ENCODE data around the gene SH3GLB2.
"Not testable (repeated sequence)": the region's sequence is repeated elsewhere in the genome, so short reads cannot be mapped to it uniquely, and the experiment has no call there.

The SH3GLB2 gene

DNA sequence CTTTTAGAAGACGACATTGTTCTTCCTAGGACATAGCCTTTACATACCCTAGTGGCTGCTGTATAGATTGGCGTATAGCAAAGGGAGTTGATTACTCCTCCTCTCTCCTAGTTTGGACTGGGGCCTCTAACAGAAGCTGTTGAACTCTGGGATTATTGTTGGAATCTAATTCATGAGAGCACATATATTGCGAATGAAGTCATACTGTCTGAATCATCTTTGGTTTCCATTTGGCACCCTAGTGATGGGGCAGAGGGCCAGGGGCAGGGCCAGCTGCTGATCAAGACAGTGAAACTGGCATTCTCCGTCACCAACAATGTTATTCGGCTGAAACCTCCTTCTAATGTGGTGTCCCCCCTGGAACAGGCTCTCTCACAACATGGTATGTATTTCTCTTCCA lies 40.3 kb downstream of the SH3GLB2 start:
- DNase-seq: no peak

DNA sequence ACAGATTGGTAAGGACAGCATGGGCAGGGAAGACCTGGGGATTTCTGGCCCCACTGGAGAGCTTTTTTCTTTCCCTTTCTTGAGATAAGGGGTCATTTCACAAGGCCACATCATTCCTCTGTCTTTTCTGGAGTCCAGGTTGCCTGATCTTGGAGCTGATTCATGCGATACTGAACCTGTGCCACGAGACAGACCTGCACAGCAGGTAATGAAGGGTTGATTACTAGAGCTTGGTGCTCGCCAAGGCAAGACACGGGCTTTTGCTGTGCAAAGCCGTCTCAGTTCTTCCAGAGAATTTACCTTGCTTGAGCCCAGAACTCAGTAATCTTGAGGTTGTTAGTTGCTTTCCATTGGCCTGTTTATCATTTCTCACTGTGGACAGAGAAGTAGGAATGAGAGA lies 41.5 kb downstream of the SH3GLB2 start:
- DNase-seq: no peak

DNA sequence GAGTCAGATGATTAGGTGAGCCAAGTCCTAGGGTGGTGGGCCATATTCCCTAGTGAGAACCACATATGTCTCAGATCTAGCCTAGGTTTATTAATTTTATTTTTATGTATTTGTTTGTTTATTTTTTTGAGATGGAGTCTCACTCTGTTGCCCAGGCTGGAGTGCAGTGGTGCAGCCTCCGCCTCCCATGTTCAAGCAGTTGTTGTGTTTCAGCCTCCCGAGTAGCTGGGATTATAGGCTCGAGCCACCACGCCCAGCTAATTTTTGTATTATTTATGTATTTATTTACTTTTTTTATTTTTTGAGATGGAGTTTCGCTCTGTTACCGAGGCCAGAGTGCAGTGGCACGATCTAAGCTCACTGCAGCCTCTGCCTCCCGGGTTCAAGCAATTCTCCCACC lies 44.6 kb downstream of the SH3GLB2 start:
- DNase-seq: no peak

DNA sequence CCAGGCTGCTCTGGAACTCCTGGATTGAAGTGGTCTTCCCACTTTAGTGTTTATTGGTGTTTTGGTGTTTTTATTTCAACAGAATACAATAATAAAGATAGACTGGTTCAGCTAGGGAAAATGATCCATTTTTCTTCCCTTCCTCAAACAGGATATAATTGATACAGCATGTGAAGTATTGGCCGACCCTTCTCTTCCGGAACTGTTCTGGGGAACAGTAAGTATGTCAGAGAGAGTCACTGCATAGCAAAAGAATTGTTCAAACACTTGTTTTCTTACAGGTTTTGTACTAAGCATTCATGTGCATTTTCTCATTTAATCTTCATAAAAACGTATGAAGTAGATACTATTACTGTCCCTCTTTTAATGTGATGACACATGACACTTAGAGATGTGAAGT lies 49.0 kb downstream of the SH3GLB2 start:
- no peak for DNase-seq

DNA sequence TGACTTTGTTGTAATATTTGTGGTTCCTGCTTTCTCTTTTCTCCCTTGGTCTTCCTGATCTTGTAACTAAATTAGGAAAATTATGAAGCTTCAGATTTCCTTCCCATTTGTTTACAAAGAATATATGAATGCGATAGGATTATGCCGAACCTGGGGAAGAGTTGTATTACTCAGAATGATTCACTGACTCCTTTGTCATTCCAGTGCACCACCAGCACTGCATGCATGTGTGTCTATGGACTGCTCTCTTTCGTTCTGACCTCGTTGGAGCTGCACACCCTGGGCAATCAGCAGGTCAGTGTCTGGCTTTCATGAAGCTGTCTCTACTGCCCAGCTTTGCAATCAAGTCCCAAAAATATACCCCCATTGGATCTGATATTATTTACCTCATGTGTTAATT lies 55.2 kb downstream of the SH3GLB2 start:
- DNase-seq: no peak

DNA sequence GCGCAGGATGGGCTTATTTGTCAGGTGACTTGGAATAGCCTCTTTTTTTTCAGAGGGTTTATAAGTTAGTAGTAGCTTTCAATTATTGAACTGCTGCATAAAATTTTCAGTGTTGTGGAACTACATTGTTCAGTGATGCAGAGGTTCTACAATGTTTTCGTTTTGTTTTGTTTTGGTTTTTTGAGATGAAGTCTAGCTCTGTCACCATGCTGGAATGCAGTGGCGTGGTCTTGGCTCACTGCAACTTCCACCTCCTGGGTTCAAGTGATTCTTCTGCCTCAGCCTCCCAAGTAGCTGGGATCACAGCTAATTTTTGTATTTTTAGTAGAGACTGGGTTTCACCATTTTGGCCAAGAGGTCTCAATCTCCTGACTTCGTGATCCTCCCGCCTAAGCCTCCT lies 58.6 kb downstream of the SH3GLB2 start:
- DNase-seq: no peak

DNA sequence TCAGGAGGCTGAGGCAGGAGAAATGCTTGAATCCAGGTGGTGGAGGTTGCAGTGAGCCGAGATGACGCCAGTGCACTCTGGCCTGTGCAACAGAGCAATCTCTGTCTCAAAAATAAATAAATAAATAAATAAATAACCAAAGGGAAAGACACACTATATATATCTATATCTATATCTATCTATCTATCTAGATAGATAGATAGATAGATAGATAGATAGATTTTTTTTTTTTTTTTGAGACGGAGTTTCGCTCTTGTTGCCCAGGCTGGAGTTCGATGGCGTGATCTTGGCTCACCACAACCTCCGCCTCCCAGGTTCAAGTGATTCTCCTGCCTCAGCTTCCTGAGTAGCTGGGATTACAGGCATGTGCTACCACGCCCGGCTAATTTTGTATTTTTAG lies 66.7 kb downstream of the SH3GLB2 start:
- DNase-seq: not testable (repeated sequence)

All from activated CD4-positive, alpha-beta T cell treated with anti-CD3 and anti-CD28 coated beads, Interleukin-2, amount 50 U/mL, for 16 hours (primary cell).